GM12878 (cell line): Measurements from ENCODE around the gene RPRD1A.

Experiments used
- CTCF ChIP-seq, 3 experiments: IDR thresholded peaks in 2 of 3; conservative IDR thresholded peaks in 1 of 3; 2 replicates each; pipeline ENCODE4 v1.5.1; 2011; ENCODE audit warnings: low read depth in 3 of 3, low read length in 3 of 3, mild to moderate bottlenecking in 3 of 3, control low read depth in 2 of 3, moderate library complexity in 2 of 3, inconsistent platforms in 1 of 3, mixed read lengths in 1 of 3; ENCODE audit not compliant: control insufficient read depth in 2 of 3, insufficient read depth in 1 of 3; ENCODE audit errors: extremely low read depth in 1 of 3
- EP300 ChIP-seq, 2 experiments: fragments of 150-350 bp in 1 of 2; IDR thresholded peaks; 2 replicates each; pipeline ENCODE4 v1.6.1; 2011 to 2012; ENCODE audit warnings: low read depth in 2 of 2, low read length in 2 of 2, borderline replicate concordance in 1 of 2, improper control_type of control experiment in 1 of 2, inconsistent platforms in 1 of 2; ENCODE audit not compliant: control insufficient read depth in 1 of 2
- FOXM1 ChIP-seq: IDR thresholded peaks from 2 replicates; pipeline ENCODE4 v1.6.1; 2012; ENCODE audit warnings: low read depth, mild to moderate bottlenecking, inconsistent platforms, low read length, moderate library complexity
- GABPA ChIP-seq: IDR thresholded peaks from 2 replicates; pipeline ENCODE4 v1.6.1; 2014; ENCODE audit warnings: antibody characterized with exemption, low read depth, mild to moderate bottlenecking, inconsistent platforms
- NFYB ChIP-seq: IDR thresholded peaks from 2 replicates; pipeline ENCODE4 v1.6.1; 2011; ENCODE audit warnings: low read depth, mild to moderate bottlenecking, low read length, improper control_type of control experiment, moderate library complexity; ENCODE audit not compliant: insufficient read depth
- POLR2AphosphoS2 ChIP-seq: IDR thresholded peaks from 2 replicates; pipeline ENCODE4 v1.6.1; 2011; ENCODE audit warnings: low read depth, mild to moderate bottlenecking, low read length, improper control_type of control experiment, moderate library complexity
- SMC3 ChIP-seq: IDR thresholded peaks from 2 replicates; pipeline ENCODE4 v1.6.1; 2011; ENCODE audit warnings: low read length, improper control_type of control experiment, borderline replicate concordance
- TARDBP ChIP-seq: IDR thresholded peaks from 2 replicates; pipeline ENCODE4 v1.6.1; 2016; ENCODE audit warnings: borderline replicate concordance

DNA sequence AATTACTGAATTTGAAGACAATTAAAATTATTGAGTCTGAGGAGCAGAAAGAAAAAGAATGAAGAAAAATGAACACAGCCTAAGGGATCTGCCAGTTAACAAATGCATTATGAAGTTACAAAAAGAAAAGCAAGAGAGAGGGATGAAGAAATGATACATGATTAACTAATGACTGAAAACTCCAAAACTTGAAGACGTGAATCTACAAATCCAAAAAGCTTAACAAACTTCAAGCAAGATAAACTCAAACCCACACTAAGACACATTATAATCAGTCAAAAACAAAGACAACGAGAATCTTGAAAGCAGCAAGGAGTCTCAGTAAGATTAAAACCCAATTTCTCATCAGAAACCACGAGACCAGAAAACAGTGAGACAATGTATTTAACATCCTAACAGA is 15.6 kb downstream of the RPRD1A start:
- TF ChIP-seq SMC3 (no peak), EP300 (IDR thresholded peaks at IDR 0.05; ENCODE audit: borderline replicate concordance in 1 of 2, control insufficient read depth in 1 of 2, low read depth in 2 of 2, low read length in 2 of 2) (no peak), FOXM1 (no peak), CTCF (IDR thresholded peaks at IDR 0.05 in 2 of 3, conservative IDR thresholded peaks at IDR 0.05 in 1 of 3; ENCODE audit: control insufficient read depth in 2 of 3, extremely low read depth in 1 of 3, insufficient read depth in 1 of 3, low read depth in 3 of 3, low read length in 3 of 3) (no peak), TARDBP (no peak), POLR2AphosphoS2 (no peak), GABPA (no peak), NFYB (no peak)
